GM13977 (cell line): ENCODE data around the gene FICD.

ENCODE experiments used
- DNase-seq: peaks from one replicate; pipeline ENCODE4 v3.0.0; 2012; ENCODE audit warnings: low spot score
- CTCF ChIP-seq: IDR thresholded peaks from 2 replicates; pipeline ENCODE4 v1.5.1; 2012; ENCODE audit warnings: mild to moderate bottlenecking, control low read depth; ENCODE audit not compliant: insufficient read depth; ENCODE audit errors: extremely low read depth, missing control alignments
- in situ Hi-C: fragments of 300-500 bp; cut with MboI; formaldehyde crosslinking; loops from one replicate; pipeline ENCODE4 v1.12.0; 2022; ENCODE audit warnings: low sequenced_read_pairs, low pct_unique_long_range_greater_than_20kb, mixed read lengths, inconsistent platforms; ENCODE audit not compliant: unreplicated experiment

Gene FICD

GRCh38 chr12:108531929-108532848, 17.1 kb downstream of the FICD start:
- no peak for TF ChIP-seq CTCF
- DNase-seq, result no peak
- in situ Hi-C loops, result no loop called here

GRCh38 chr12:108538146-108538545, 23.1 kb downstream of the FICD start:
- DNase-seq, result no peak
- no peak for TF ChIP-seq CTCF
- in situ Hi-C loops, result no loop called here

GRCh38 chr12:108538616-108539195, 23.6 kb downstream of the FICD start:
- DNase-seq, result no peak
- in situ Hi-C loops, result no loop called here
- TF ChIP-seq CTCF, result no peak

- no peak for TF ChIP-seq CTCF
- in situ Hi-C loops, result no loop called here
- DNase-seq, result no peak
Measured at GRCh38 chr12:108542320-108542719, 27.2 kb downstream of the FICD start.

GRCh38 chr12:108543652-108544051, 28.6 kb downstream of the FICD start:
- TF ChIP-seq CTCF, result no peak
- in situ Hi-C loops, result no loop called here

GRCh38 chr12:108547686-108548085, 32.6 kb downstream of the FICD start:
- TF ChIP-seq CTCF, result no peak
- in situ Hi-C loops, result no loop called here
- no peak for DNase-seq

More at GRCh38 chr12:108543652-108544051, 28.6 kb downstream of the FICD start:
- DNase-seq, result no peak
